ENCODE measurements around the gene LPA.

Gene LPA

DNA sequence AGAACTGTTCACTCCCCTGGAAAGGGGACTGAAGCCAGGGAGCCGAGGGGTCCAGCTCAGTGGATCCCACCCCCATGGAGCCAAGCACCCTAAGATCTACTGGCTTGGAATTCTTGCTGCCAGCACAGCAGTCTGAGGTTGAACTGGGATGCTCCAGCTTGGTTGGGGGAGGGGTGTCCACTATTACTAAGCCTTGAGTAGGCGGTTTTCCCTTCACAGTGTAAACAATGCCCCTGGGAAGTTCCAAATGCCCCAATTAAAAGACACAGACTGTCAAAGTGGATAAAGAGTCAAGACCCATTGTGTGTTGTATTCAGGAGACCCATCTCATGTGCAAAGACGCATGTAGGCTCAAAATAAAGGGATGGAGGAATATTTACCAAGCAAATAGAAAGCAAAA lies 150.2 kb downstream of the LPA start:
- DNase-seq: no peak

DNA sequence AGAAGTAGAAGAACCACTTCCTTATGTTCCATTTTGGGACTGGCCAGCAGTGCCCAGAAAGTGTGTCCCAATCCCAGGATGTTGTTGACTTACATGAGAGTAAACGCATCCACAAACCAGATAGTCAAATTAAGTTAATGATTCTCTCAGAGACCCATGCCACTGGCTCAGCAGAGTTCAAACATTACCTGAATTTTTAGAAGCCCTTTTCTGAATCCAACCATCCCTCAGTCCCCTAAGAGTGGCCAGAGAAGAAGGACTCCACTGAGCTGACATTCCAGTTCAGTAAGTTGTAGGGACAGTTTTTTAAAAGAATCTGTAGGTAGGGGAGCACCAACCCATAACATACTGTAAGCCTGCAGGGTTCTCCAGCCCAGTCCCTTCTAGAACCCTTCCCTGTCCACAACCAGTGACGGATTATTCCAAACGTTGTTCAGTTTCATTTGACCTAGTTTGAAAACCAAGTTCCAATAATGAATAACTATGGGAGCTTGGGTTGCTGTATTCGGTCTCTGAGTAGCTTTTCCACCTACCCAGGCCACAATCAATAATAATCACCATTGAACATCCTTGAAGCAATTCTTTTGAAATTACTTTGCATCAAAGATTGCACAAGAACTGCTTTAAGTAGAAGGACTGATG lies 153.0 kb downstream of the LPA start:
- no peak for DNase-seq

DNA sequence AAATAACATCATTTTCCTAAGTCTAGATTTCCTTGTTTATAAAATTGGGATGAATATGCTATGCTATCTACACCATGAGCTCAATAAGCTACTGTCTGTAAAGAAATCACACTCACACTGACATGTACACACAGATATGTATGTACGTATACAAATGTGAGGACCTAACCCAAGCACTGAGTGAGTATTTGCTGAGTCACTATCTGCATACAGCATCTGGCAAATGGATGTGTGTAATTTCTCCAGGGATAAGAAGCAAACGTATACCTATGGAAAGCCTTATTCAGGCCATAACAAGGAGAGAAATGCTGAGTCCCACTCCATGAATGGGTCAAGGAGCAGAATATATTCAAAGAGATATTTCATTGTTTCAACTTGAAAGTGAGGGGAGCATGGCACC lies 153.9 kb downstream of the LPA start:
- no peak for DNase-seq

DNA sequence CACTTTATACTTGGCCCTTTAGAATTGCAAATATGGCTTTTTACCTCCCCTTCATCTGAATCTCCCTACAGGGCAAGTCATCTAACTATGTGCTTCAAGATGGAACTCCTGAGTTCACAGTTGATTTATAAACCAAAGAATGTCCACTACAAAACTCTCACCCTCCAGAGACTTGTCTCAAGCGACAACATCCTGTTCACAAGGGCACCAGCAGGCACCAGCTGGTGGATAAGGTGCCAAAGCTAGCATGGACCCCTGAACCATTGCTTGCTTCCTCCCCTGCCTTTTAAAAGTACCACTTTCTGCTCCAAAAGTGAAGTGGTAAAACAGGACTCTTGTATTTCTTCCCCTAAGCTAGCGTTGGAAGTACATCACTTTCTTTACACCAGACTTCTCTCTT lies 154.5 kb downstream of the LPA start:
- DNase-seq: no peak

DNA sequence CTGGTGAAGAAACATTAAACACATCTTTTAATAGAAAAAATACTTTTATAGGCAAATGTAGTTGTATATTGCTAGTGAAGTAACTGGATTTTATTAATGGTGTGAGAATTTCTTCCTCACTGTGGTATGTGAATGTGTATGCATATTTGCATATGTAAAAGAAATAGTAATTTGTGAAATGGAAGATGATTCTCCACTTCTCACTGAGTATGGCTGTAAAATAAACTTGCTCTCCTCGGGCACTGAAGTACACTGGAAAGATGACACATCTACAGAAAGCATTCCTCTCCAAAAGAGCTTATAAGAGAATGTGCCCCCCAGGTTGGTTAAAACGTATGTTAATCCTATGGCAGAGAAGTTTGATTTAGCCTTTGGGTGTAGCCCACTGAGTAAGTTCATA lies 155.5 kb downstream of the LPA start:
- DNase-seq: no peak

DNA sequence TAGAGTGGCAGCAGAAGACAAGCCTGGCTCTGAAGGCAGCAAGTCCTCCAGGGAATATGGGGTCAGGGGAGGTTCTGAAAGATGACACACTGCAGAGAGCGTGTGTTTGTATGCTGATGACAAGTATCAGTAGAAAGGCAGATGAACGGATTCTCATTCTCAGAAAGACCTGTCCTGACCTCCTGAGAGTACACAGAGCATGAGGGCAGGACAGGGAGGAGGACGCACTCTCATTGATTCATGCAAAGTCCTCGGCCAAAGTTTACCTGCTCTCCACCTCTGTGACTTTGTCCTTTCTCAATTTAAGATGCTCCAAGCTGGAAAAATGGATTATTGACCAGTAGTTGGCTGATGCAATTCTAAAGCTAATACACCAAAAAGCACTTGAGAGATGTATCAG lies 156.7 kb downstream of the LPA start:
- DNase-seq: no peak

DNA sequence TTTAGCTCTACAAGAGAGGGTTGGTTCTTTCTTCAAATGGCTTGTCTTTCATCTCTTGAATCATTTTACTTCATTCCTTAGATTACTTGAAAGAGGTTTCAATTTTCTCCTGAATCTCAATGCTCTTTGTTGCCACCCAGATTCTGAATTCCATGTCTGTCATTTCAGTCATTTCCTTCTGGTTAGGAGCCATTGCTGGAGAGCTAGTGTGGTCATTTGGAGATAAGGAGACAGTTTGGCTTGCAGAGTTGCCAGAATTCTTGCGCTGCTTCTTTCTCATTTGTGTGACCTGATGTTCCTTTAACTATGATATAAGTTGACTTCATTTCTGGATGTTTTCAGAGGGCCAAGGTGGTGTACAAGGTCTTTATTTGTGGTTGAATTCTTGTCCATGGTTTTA lies 158.1 kb downstream of the LPA start:
- no peak for DNase-seq

DNA sequence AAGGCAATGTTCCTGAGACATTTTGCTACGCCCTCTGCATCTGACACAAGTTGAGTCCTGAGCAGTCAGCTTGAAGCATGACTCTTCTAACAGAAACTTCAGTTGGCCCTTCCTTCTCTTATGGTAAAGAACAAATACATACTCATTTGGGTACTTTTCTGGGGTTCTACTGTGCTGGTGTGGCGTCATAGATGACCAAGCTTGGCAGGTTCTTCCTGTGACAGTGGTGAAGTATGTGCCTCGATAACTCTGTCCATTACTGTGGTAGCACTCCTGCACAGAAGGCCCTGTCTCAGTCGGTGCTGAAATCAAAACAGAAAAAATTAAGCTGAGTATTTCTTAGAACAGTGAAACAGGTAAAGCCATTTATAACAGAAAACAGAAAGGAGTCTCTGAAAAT lies 163.4 kb downstream of the LPA start:
- no peak for DNase-seq

DNA sequence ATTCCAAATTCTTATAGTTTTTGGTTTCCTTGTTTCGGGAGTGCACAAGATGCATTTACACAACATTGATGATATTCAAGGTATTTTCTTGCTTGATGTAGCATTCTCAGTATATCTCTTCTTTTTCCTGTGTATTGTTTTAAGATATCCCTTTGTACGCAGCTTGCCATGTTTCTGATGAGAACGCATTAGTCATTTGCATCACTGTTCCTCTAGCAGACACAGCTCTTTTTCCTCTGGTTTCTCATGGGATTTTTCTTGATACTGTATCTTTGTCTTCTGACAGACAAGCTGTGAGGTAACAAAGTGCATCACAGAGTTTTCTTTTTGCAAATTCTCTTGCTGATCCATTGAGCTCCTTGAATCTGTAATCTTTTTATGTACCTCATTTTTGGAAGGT lies 169.5 kb downstream of the LPA start:
- DNase-seq: no peak

DNA sequence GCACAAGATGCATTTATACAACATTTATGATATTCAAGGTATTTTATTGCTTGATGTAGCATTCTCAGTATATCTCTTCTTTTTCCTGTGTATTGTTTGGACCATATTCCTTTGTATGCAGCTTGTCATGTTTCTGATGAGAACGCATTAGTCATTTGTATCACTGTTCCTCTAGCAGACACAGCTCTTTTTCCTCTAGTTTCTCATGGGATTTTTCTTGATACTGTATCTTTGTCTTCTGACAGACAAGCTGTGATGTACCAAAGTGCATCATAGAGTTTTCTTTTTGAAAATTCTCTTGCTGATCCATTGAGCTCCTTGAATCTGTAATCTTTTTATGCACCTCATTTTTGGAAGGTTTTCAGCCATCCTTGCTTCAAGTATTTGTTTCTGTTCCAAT lies 175.0 kb downstream of the LPA start:
- DNase-seq: no peak

DNA sequence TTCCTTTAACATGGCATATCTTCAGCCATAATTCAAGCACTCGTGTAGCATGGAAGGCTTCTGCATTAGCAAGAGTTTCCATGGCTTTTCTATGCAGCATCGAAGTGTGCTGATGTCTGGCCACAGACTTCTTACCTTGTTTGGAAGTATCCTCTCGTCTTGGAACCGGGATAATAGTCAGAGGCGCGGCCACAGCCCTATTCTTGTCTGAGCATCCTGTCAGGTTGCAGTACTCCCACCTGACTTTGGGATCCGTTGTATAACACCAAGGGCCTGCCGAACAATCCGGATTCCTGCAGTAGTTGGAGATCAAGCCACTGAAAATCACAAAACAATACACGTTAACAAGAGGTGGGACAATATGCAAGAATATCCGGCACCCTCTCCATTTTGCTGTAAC lies 177.0 kb downstream of the LPA start:
- no peak for DNase-seq
